Common myeloid progenitor, CD34-positive (primary cell): ENCODE measurements around the gene NUDT22.
A peak's percentile ranks its signal among the peaks of the same experiment; 100 is the strongest.

Source experiments
- CTCF ChIA-PET: fragments of 350-600 bp; sonication (Branson Sonifier 250); formaldehyde crosslinking; loops from one replicate; lab custom pipeline; 2021; ENCODE audit warnings: antibody characterized with exemption; lab: Charles Lee
- POLR2A ChIA-PET: fragments of 350-600 bp; sonication (Branson Sonifier 250); formaldehyde crosslinking; loops from one replicate; lab custom pipeline; 2021; ENCODE audit warnings: antibody characterized with exemption; lab: Charles Lee
- DNase-seq, 3 donors: peaks; one replicate each; pipeline versions ENCODE4 v3.0.0 to v3.0.0-alpha.2; 2013
- H3K27ac ChIP-seq, 2 experiments: 1 replicate in 1 of 2; 2 replicates in 1 of 2; pipeline ENCODE4 v1.7.0; 2013; ENCODE audit warnings: inconsistent platforms in 2 of 2, low read length in 2 of 2, mild to moderate bottlenecking in 2 of 2, low read depth in 1 of 2, moderate library complexity in 1 of 2; ENCODE audit not compliant: severe bottlenecking in 2 of 2, insufficient read depth in 1 of 2, poor library complexity in 1 of 2
- H3K27me3 ChIP-seq, 5 experiments: replicated peaks in 2 of 5; 1 replicate in 3 of 5; 2 replicates in 2 of 5; pipeline versions ENCODE4 v1.6.1 to v1.7.0; 2013; ENCODE audit warnings: low read length in 4 of 5, mild to moderate bottlenecking in 2 of 5, moderate library complexity in 2 of 5, inconsistent platforms in 1 of 5; ENCODE audit not compliant: insufficient read depth in 5 of 5, control insufficient read depth in 4 of 5
- H3K36me3 ChIP-seq, 4 experiments: 1 replicate in 2 of 4; 2 replicates in 2 of 4; pipeline versions ENCODE4 v1.6.1 to v1.7.0; 2013; ENCODE audit warnings: low read length in 3 of 4, control low read depth in 1 of 4, mild to moderate bottlenecking in 1 of 4; ENCODE audit not compliant: control insufficient read depth in 4 of 4, insufficient read depth in 4 of 4
- H3K4me1 ChIP-seq, 4 experiments: 1 replicate in 3 of 4; 2 replicates in 1 of 4; pipeline versions ENCODE4 v1.6.1 to v1.7.1; 2013; ENCODE audit warnings: low read length in 3 of 4, mild to moderate bottlenecking in 3 of 4, control low read depth in 1 of 4, inconsistent platforms in 1 of 4, moderate library complexity in 1 of 4; ENCODE audit not compliant: control insufficient read depth in 4 of 4, insufficient read depth in 4 of 4; ENCODE audit errors: control extremely low read depth in 1 of 4
- H3K4me3 ChIP-seq, 7 experiments: 1 replicate in 4 of 7; 2 replicates in 3 of 7; pipeline versions ENCODE4 v1.5.1 to v1.7.0; 2013; ENCODE audit warnings: mild to moderate bottlenecking in 7 of 7, low read length in 6 of 7, moderate library complexity in 6 of 7, inconsistent platforms in 2 of 7, low read depth in 2 of 7, control low read depth in 1 of 7; ENCODE audit not compliant: insufficient read depth in 4 of 7, control insufficient read depth in 1 of 7; ENCODE audit errors: extremely low read depth in 1 of 7
- H3K9me3 ChIP-seq, 5 experiments: 1 replicate in 4 of 5; 2 replicates in 1 of 5; pipeline versions ENCODE4 v1.6.1 to v1.7.1; 2013; ENCODE audit warnings: low read length in 4 of 5, mild to moderate bottlenecking in 2 of 5, inconsistent platforms in 1 of 5, low read depth in 1 of 5, moderate library complexity in 1 of 5; ENCODE audit not compliant: control insufficient read depth in 4 of 5, insufficient read depth in 2 of 5; ENCODE audit errors: control extremely low read depth in 1 of 5
- WGBS: methylation state at CpG from one replicate; pipeline ENCODE4 v1.1.5; 2013; ENCODE audit not compliant: insufficient coverage; 5-methylcytosine and 5-hydroxymethylcytosine counted together

NUDT22 gene

DNA sequence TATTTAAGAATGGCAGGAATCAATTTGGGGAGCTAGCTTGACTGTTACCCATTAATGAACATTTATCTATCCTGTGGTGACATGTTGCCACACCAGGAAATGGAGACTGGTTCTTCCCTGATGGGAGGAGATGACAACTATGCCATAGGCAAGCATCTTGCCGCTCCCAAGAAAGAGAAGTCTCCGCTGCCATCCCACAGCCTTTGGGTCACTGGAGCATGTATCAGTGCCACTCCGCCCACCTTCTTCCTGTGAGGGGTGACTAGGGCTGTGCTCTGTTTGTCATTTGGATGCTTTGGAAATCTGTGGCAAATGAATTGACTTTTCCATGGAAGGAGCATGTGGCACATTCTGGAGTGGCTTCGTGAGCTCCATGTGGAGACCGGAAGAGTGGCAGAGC, 33.6 kb upstream of the NUDT22 start:
- ChIA-PET CTCF (interaction anchor here (1.5 to 10.3 kb wide), 2 partner anchors 12 to 25 kb away, joined by 4 to 88 read pairs; partner anchors contain the start of gene FERMT3), POLR2A (no interaction called here)
- Histone ChIP-seq H3K4me3 (no peak overlapping the region), H3K36me3 (peaks cover 24 to 64% (median 52%) of the 10 kb centered on the region in 4 experiments), H3K27ac (peak overlapping the region in 1 of 2 experiments; percentile 6), H3K4me1 (peaks cover 0 to 10% (median under 1%) of the 10 kb centered on the region in 4 experiments), H3K27me3 (no peaks in the 10 kb centered on the region), H3K9me3 (no peaks in the 10 kb centered on the region)
- 100% methylated on average over 3 of the region's 5 CpGs for WGBS
- no peak for DNase-seq

DNA sequence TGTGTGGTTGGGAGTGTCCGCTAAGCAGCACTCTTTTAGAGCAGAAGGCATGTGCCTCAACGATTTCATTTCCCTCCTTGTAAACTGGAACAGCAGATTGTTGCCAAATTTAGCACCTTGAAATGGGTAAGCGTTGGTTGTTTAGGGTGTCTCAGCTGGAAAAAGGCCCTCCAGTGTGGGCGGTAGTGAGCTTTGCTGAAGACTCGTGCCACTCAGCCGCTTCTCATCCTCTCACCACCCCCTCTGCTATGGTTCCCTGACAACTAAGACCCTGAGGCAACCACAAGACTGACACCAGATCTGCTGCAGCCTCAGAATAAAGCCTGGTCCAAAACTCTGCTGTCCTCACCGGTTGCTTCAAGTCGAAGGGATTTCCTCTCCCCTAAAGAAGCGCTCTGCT, 29.4 kb upstream of the NUDT22 start:
- Histone ChIP-seq H3K9me3 (no peaks in the 10 kb centered on the region), H3K27me3 (no peaks in the 10 kb centered on the region), H3K4me3 (no peak overlapping the region), H3K4me1 (peaks cover 0 to 5% (median 0%) of the 10 kb centered on the region in 4 experiments), H3K27ac (no peak overlapping the region), H3K36me3 (peaks cover 31 to 79% (median 65%) of the 10 kb centered on the region in 4 experiments)
- CTCF ChIA-PET, result interaction anchor here (0.6 to 4.1 kb wide), 7 partner anchors 9 to 1324 kb away, joined by 3 to 27 read pairs (median 4); partner anchors contain the start of genes FERMT3 and PLCB3
- POLR2A ChIA-PET, result interaction anchor here (1.7 kb wide), 1 partner anchor 11 kb away, joined by 6 read pairs; the partner anchor contains the start of gene STIP1
- no peak for DNase-seq
- 100% methylated on average over 2 of the region's 9 CpGs for WGBS

- Histone ChIP-seq H3K27me3 (no peaks in the 10 kb centered on the region), H3K27ac (no peak overlapping the region), H3K9me3 (no peaks in the 10 kb centered on the region), H3K4me3 (no peak overlapping the region), H3K4me1 (peaks cover 0 to 5% (median 0%) of the 10 kb centered on the region in 4 experiments), H3K36me3 (peaks cover 31 to 84% (median 70%) of the 10 kb centered on the region in 4 experiments)
- DNase-seq, result no peak
- no CpG with 5 or more reads among the region's 2 CpGs for WGBS
- POLR2A ChIA-PET, result no interaction called here
- CTCF ChIA-PET, result interaction anchor here (0.8 to 2.1 kb wide), 2 partner anchors 17 to 34 kb away, joined by 3 to 7 read pairs; no protein-coding TSS in a partner anchor
Measured at GRCh38 chr11:64198511-64198910, 27.6 kb upstream of the NUDT22 start.

- WGBS, result 97% methylated on average over 3 of the region's 3 CpGs
- Histone ChIP-seq H3K4me3 (no peak overlapping the region), H3K9me3 (no peaks in the 10 kb centered on the region), H3K27ac (no peak overlapping the region), H3K4me1 (peaks cover 5 to 34% (median 26%) of the 10 kb centered on the region in 4 experiments), H3K27me3 (no peaks in the 10 kb centered on the region), H3K36me3 (peaks cover 18 to 62% (median 50%) of the 10 kb centered on the region in 4 experiments)
- ChIA-PET CTCF (interaction anchor here (1.0 to 15.6 kb wide), 6 partner anchors 13 to 130 kb away, joined by 3 to 321 read pairs (median 106); partner anchors contain the start of genes CATSPERZ, ESRRA, FKBP2 and NUDT22), POLR2A (no interaction called here)
- DNase-seq, result no peak
Measured at GRCh38 chr11:64201543-64201942, 24.5 kb upstream of the NUDT22 start.

- peaks cover 11 to 49% (median 37%) of the 10 kb centered on the region in 4 experiments for H3K36me3 ChIP-seq
- H3K27ac ChIP-seq, result no peak overlapping the region
- 99% methylated on average over 9 of the region's 9 CpGs for WGBS
- no peak overlapping the region for H3K4me3 ChIP-seq
- no peaks in the 10 kb centered on the region for H3K9me3 ChIP-seq
- no peaks in the 10 kb centered on the region for H3K27me3 ChIP-seq
- H3K4me1 ChIP-seq, result peaks cover 5 to 46% (median 40%) of the 10 kb centered on the region in 4 experiments
- no peak for DNase-seq
- CTCF ChIA-PET, result interaction anchor here (2.1 to 15.6 kb wide), 7 partner anchors 15 to 100 kb away, joined by 4 to 321 read pairs (median 88); partner anchors contain the start of genes CATSPERZ, DNAJC4, ESRRA and FKBP2
- POLR2A ChIA-PET, result interaction anchor here (0.5 to 5.9 kb wide), 2 partner anchors 10 to 14 kb away, joined by 3 to 49 read pairs; no protein-coding TSS in a partner anchor
Measured at GRCh38 chr11:64202992-64203391, 23.1 kb upstream of the NUDT22 start.

- Histone ChIP-seq H3K36me3 (peaks cover 8 to 49% (median 36%) of the 10 kb centered on the region in 4 experiments), H3K27ac (no peak overlapping the region), H3K4me3 (no peak overlapping the region), H3K9me3 (no peaks in the 10 kb centered on the region), H3K4me1 (peaks cover 5 to 46% (median 46%) of the 10 kb centered on the region in 4 experiments), H3K27me3 (no peaks in the 10 kb centered on the region)
- POLR2A ChIA-PET, result interaction anchor here (0.5 to 5.9 kb wide), 4 partner anchors 9 to 101 kb away, joined by 3 to 74 read pairs (median 28); partner anchors contain the start of genes FKBP2 and PPP1R14B
- WGBS, result 97% methylated on average over 15 of the region's 27 CpGs
- CTCF ChIA-PET, result interaction anchor here (0.6 to 15.6 kb wide), 14 partner anchors 15 to 99 kb away, joined by 3 to 321 read pairs (median 18); partner anchors contain the start of genes CATSPERZ, DNAJC4, ESRRA and FKBP2
- no peak for DNase-seq
Measured at GRCh38 chr11:64203421-64204079, 22.5 kb upstream of the NUDT22 start.
